GM23248 (cell line): ENCODE measurements around the gene ERFL. TPM values are rescaled to one million over a fixed set of nuclear protein-coding genes. Genes with fewer than 3 reads are reported as not detected.

ENCODE experiments used
- DNase-seq: peaks from one replicate; pipeline ENCODE4 v3.0.0-alpha.2; 2015
- H2AFZ ChIP-seq: fragments of 200-600 bp; sonication (generic); 2 replicates; pipeline ENCODE4 v1.6.1; 2016; ENCODE audit warnings: antibody characterized with exemption
- H3F3A ChIP-seq: fragments of 200-600 bp; sonication (generic); 2 replicates; pipeline ENCODE4 v1.6.1; 2016; ENCODE audit warnings: mild to moderate bottlenecking, antibody characterized with exemption, mixed run types; ENCODE audit not compliant: insufficient read depth
- H3K27ac ChIP-seq: fragments of 200-600 bp; sonication (generic); 2 replicates; pipeline ENCODE4 v1.5.1; 2016; ENCODE audit warnings: mild to moderate bottlenecking
- H3K27me3 ChIP-seq: fragments of 200-600 bp; sonication (generic); replicated peaks from 2 replicates; pipeline ENCODE4 v1.6.1; 2016; ENCODE audit warnings: mild to moderate bottlenecking; ENCODE audit not compliant: insufficient read depth
- H3K36me3 ChIP-seq: fragments of 200-600 bp; sonication (generic); 2 replicates; pipeline ENCODE4 v1.6.1; 2016; ENCODE audit warnings: low read depth, mild to moderate bottlenecking
- H3K4me1 ChIP-seq: fragments of 200-600 bp; sonication (generic); 2 replicates; pipeline ENCODE4 v1.6.1; 2016; ENCODE audit warnings: mild to moderate bottlenecking; ENCODE audit not compliant: insufficient read depth
- H3K4me2 ChIP-seq: fragments of 200-600 bp; sonication (generic); one replicate; pipeline ENCODE4 v1.6.1; 2016; ENCODE audit warnings: mild to moderate bottlenecking; ENCODE audit not compliant: unreplicated experiment
- H3K4me3 ChIP-seq: fragments of 200-600 bp; sonication (generic); 2 replicates; pipeline ENCODE4 v1.5.1; 2016; ENCODE audit warnings: mild to moderate bottlenecking
- H3K79me2 ChIP-seq: fragments of 200-600 bp; sonication (generic); 2 replicates; pipeline ENCODE4 v1.6.1; 2016; ENCODE audit warnings: mild to moderate bottlenecking; ENCODE audit not compliant: insufficient read depth
- H3K9ac ChIP-seq: fragments of 200-600 bp; sonication (generic); 2 replicates; pipeline ENCODE4 v1.6.1; 2016; ENCODE audit warnings: mild to moderate bottlenecking
- H3K9me2 ChIP-seq: fragments of 200-600 bp; sonication (generic); 2 replicates; pipeline ENCODE4 v1.6.1; 2016; ENCODE audit warnings: mixed run types, mild to moderate bottlenecking, moderate library complexity; ENCODE audit not compliant: insufficient read depth
- H3K9me3 ChIP-seq: fragments of 200-600 bp; sonication (generic); one replicate; pipeline ENCODE4 v1.6.1; 2017; ENCODE audit warnings: low read depth
- H4K20me1 ChIP-seq: fragments of 200-600 bp; sonication (generic); 2 replicates; pipeline ENCODE4 v1.6.0; 2016; ENCODE audit not compliant: insufficient read depth
- EZH2 ChIP-seq: fragments of 200-600 bp; sonication (generic); IDR thresholded peaks from 2 replicates; pipeline ENCODE4 v1.6.1; 2018; ENCODE audit warnings: antibody characterized with exemption, mild to moderate bottlenecking; ENCODE audit not compliant: insufficient read depth, poor library complexity, severe bottlenecking
- EZH2phosphoT487 ChIP-seq: fragments of 200-600 bp; sonication (generic); IDR thresholded peaks from 2 replicates; pipeline ENCODE4 v1.6.1; 2018; ENCODE audit warnings: antibody characterized with exemption, moderate library complexity, mild to moderate bottlenecking, low read depth; ENCODE audit not compliant: insufficient read depth
- WGBS, 2 experiments: methylation state at CpG; one replicate each; pipeline ENCODE4 v1.1.6; 2015 to 2017; ENCODE audit warnings: low lambda C conversion rate in 2 of 2, low coverage in 1 of 2; ENCODE audit errors: missing lambda C conversion rate in 2 of 2; 5-methylcytosine and 5-hydroxymethylcytosine counted together
- in situ Hi-C: fragments of 300-500 bp; cut with MboI; formaldehyde crosslinking; loops from 2 replicates; pipeline ENCODE4 v1.15.0; 2020
- polyA plus RNA-seq: library from polyadenylated mRNA; unstranded; fragments of >200 nt; fragmentation: Nextera tagmentation; extraction: Ambion mirVana; gene quantifications from 2 replicates; pipeline ENCODE4 v1.2.1, GENCODE V29; 2016
- total RNA-seq: library from RNA; depleted of rRNA; stranded (reverse); fragments of >200 nt; shearing (Covaris generic); gene quantifications from 2 replicates; pipeline ENCODE4 v1.2.3, GENCODE V29; 2014

ERFL gene
- total and polyA plus RNA-seq, 2 experiments from 2014 or later: not detected

DNA sequence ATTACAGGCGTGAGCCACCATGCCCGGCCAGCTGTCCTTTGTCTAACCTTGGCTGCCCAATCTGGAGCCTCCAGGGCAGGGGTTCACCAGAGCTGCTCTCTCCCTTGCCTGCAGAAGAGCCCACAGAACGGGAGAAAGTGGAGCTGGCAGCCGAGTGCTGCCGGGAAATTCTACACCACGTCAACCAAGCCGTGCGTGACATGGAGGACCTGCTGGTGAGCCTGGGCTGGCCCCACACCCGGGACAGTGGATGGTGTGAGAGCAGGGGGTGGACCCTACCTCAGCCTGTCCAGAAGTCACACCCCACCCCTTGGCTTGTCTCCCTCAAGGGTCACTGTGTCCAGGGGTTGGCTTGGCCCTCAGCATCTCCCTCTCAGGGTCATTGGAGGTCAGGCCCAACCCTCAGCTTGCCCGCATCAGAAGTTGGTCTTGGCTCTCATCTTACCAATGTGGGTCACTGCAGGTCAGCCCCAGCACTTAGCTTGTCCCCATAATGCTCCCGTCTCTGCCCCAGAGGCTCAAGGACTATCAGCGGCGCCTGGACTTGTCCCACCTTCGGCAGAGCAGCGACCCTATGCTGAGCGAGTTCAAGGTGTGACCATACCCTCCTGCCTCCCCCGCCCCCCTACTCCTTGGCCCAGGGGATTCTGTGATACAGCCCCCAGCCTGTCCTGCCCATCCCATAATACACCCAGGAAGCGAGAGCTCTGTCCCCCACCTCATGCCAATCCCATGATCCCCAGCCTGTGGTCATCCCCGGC lies 24.9 kb downstream of the ERFL start:
- Histone ChIP-seq H3K9ac (no peak overlapping the region), H3K36me3 (peaks cover 17% of the 10 kb centered on the region; the same call in 1 of the 2 replicates), H3K27me3 (no peaks in the 10 kb centered on the region), H3K9me2 (no peaks in the 10 kb centered on the region), H4K20me1 (no peaks in the 10 kb centered on the region), H3K4me2 (no peak overlapping the region), H3K4me3 (no peak overlapping the region), H3K27ac (no peak overlapping the region), H3K9me3 (no peaks in the 10 kb centered on the region), H3K4me1 (no peaks in the 10 kb centered on the region), H3K79me2 (no peaks in the 10 kb centered on the region), H3F3A (no peaks in the 10 kb centered on the region), H2AFZ (no peak overlapping the region)
- 86 to 88% methylated on average over 14 to 19 of the region's 19 CpGs for WGBS, 2 experiments
- in situ Hi-C loops: no loop called here
- DNase-seq: no peak
- TF ChIP-seq EZH2: no peak
- no peak for TF ChIP-seq EZH2phosphoT487

DNA sequence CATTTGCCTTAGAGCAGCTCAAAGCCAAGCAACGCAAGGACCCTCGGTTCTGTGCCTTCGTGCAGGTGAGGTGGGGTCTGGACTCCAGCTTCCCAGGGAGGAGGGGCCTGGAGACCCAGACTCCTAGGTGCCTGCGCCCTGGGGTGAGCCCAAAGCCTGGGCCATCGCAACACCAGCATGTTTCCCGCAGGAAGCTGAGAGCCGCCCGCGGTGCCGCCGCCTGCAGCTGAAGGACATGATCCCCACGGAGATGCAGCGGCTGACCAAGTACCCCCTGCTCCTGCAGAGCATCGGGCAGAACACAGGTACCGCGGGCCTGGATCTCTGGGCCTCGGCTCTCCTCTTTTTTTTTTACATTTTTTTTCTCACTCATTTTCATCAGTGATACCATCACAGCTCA lies 25.7 kb downstream of the ERFL start:
- in situ Hi-C loops: no loop called here
- WGBS, 2 experiments: 95 to 99% methylated on average over 15 to 17 of the region's 17 CpGs
- TF ChIP-seq EZH2: no peak
- TF ChIP-seq EZH2phosphoT487: no peak

DNA sequence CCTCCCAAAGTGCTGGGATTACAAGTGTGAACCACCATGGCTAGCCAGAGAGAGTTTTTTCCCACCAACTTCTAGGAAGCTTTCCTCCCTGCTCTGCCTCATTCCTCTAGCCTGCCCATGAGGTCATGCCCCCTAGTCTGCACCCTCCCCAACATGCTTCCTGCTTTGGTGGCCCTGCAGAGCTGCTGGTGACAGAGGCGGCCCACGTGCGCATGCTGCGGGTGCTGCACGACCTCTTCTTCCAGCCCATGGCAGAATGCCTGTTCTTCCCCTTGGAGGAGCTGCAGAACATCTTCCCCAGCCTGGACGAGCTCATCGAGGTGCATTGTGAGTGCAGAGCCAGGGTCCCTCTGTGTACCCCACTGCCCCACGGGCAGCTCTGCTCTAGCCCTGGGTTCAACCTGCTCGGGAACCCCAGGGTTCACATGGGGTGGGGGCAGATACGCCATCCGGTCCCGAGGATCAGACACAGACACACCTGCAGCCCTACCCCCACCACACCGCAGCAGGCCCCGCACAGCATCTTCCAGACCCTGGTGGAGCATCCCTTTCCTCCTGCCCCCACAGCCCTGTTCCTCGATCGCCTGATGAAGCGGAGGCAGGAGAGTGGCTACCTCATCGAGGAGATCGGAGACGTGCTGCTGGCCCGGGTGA lies 26.4 kb downstream of the ERFL start:
- no peak overlapping the region for H2AFZ ChIP-seq
- no peaks in the 10 kb centered on the region for H3K79me2 ChIP-seq
- in situ Hi-C loops: no loop called here
- H3K4me1 ChIP-seq: no peaks in the 10 kb centered on the region
- DNase-seq: no peak
- H4K20me1 ChIP-seq: no peaks in the 10 kb centered on the region
- H3K9me2 ChIP-seq: no peaks in the 10 kb centered on the region
- H3K9me3 ChIP-seq: no peaks in the 10 kb centered on the region
- no peaks in the 10 kb centered on the region for H3F3A ChIP-seq
- H3K27ac ChIP-seq: no peak overlapping the region
- H3K36me3 ChIP-seq: peaks cover 17% of the 10 kb centered on the region; the same call in 1 of the 2 replicates
- no peaks in the 10 kb centered on the region for H3K27me3 ChIP-seq
- WGBS, 2 experiments: 88% methylated on average over 19 to 21 of the region's 21 CpGs
- no peak overlapping the region for H3K4me3 ChIP-seq
- TF ChIP-seq EZH2phosphoT487 (no peak), EZH2 (no peak)
- no peak overlapping the region for H3K4me2 ChIP-seq
- H3K9ac ChIP-seq: no peak overlapping the region

More for the DNA sequence above, 25.7 kb downstream of the ERFL start:
- Histone ChIP-seq H3K4me3 (no peak overlapping the region), H3K4me1 (no peaks in the 10 kb centered on the region), H3K9ac (no peak overlapping the region), H3K9me2 (no peaks in the 10 kb centered on the region), H3K36me3 (peaks cover 17% of the 10 kb centered on the region; the same call in 1 of the 2 replicates), H4K20me1 (no peaks in the 10 kb centered on the region), H3K27ac (no peak overlapping the region), H3K79me2 (no peaks in the 10 kb centered on the region), H3K9me3 (no peaks in the 10 kb centered on the region), H3K4me2 (no peak overlapping the region), H2AFZ (no peak overlapping the region), H3K27me3 (no peaks in the 10 kb centered on the region), H3F3A (no peaks in the 10 kb centered on the region)
- DNase-seq: no peak

DNA sequence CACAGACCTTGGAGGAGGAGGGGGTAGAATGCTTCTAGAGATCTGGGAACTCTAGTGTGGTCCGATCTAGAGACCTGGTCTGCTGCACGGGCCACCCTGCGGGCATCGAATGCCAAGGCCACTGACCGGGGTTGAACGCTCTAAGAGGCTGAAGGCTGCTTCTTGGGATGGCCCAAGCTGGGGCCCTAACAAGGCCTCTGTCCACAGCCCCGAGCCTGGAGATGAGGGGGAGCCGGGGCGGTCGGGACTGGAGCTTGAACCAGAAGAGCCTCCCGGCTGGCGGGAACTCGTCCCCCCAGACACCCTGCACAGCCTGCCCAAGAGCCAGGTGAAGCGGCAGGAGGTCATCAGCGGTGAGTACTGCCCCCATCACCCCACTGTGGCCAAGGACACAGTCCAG lies 30.0 kb downstream of the ERFL start:
- H3K9me2 ChIP-seq: no peaks in the 10 kb centered on the region
- no peaks in the 10 kb centered on the region for H3K9me3 ChIP-seq
- no peak for DNase-seq
- peaks cover 17% of the 10 kb centered on the region; the same call in 1 of the 2 replicates for H3K36me3 ChIP-seq
- TF ChIP-seq EZH2phosphoT487 (no peak), EZH2 (no peak)
- 93 to 94% methylated on average over 14 to 15 of the region's 15 CpGs for WGBS, 2 experiments
- in situ Hi-C loops: no loop called here
- no peaks in the 10 kb centered on the region for H3F3A ChIP-seq
- H3K27ac ChIP-seq: no peak overlapping the region
- no peaks in the 10 kb centered on the region for H4K20me1 ChIP-seq
- no peaks in the 10 kb centered on the region for H3K79me2 ChIP-seq
- H3K27me3 ChIP-seq: no peaks in the 10 kb centered on the region
- H3K4me3 ChIP-seq: no peak overlapping the region
- no peaks in the 10 kb centered on the region for H3K4me1 ChIP-seq
- H2AFZ ChIP-seq: no peak overlapping the region
- H3K9ac ChIP-seq: no peak overlapping the region
- no peak overlapping the region for H3K4me2 ChIP-seq
